Peyer's patch (tissue), 4 donors: ENCODE measurements around the gene SH3BGRL3.

Experiments used
- POLR2A ChIP-seq, 2 donors: fragments of 450-650 bp; IDR thresholded peaks; one replicate each; pipeline ENCODE4 v1.5.1; 2017; ENCODE audit warnings: antibody characterized with exemption in 2 of 2, mild to moderate bottlenecking in 2 of 2, moderate library complexity in 2 of 2
- TF ChIP-seq, protein P1 (sequence below), 6 experiments: fragments of 450-650 bp in 4 of 6; fragments of 200-600 bp in 2 of 6; sonication (generic) in 1 of 6; IDR thresholded peaks; one replicate each; pipeline ENCODE4 v1.5.1; 2017 to 2019; ENCODE audit warnings: antibody characterized with exemption in 6 of 6, mild to moderate bottlenecking in 3 of 6, moderate library complexity in 1 of 6

DNA sequence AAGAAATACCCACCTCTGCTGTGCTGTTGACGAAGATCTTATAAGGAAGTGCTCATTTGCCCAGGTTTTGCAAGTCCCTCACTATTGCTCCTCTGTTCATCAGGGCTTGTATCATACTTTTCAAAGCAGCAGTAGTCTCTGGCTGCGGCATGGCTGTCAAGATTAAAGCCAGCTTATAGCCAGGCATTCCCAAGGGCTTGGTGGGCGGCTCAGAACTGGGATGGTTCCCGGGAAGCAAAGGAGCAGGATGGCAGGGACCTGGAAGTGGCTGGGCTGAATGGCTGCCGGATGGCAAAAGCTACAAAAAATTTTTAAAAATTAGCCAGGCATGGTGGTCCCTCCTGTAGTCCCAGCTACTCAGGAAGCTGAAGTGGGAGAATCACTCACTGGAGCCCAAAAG lies 16.7 kb upstream of the SH3BGRL3 start:
- TF ChIP-seq, protein P1, sequence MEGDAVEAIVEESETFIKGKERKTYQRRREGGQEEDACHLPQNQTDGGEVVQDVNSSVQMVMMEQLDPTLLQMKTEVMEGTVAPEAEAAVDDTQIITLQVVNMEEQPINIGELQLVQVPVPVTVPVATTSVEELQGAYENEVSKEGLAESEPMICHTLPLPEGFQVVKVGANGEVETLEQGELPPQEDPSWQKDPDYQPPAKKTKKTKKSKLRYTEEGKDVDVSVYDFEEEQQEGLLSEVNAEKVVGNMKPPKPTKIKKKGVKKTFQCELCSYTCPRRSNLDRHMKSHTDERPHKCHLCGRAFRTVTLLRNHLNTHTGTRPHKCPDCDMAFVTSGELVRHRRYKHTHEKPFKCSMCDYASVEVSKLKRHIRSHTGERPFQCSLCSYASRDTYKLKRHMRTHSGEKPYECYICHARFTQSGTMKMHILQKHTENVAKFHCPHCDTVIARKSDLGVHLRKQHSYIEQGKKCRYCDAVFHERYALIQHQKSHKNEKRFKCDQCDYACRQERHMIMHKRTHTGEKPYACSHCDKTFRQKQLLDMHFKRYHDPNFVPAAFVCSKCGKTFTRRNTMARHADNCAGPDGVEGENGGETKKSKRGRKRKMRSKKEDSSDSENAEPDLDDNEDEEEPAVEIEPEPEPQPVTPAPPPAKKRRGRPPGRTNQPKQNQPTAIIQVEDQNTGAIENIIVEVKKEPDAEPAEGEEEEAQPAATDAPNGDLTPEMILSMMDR (IDR thresholded peaks at IDR 0.05) = no peak
- TF ChIP-seq POLR2A (IDR thresholded peaks at IDR 0.05) = no peak
